Smooth muscle cell (in vitro differentiated cells): ENCODE results near the gene SEMA3F. TPM values are rescaled to one million over a fixed set of nuclear protein-coding genes. Genes with fewer than 3 reads are reported as not detected.

Experiments
- DNase-seq: peaks from one replicate; lab custom pipeline; 2025; ENCODE audit not compliant: unreplicated experiment; lab: John Stamatoyannopoulos, UW
- H2AFZ ChIP-seq: fragments of 200-600 bp; sonication (generic); 2 replicates; pipeline ENCODE4 v1.6.0; 2016; ENCODE audit warnings: antibody characterized with exemption, low read depth, mild to moderate bottlenecking
- H3F3A ChIP-seq: fragments of 200-600 bp; sonication (generic); 2 replicates; pipeline ENCODE4 v1.6.0; 2017; ENCODE audit warnings: antibody characterized with exemption, low read depth
- H3K27ac ChIP-seq: fragments of 200-600 bp; sonication (generic); 2 replicates; pipeline ENCODE4 v1.5.1; 2016; ENCODE audit warnings: low read depth, mild to moderate bottlenecking
- H3K27me3 ChIP-seq: fragments of 200-600 bp; sonication (generic); 2 replicates; pipeline ENCODE4 v1.6.1; 2016; ENCODE audit warnings: low read depth, mild to moderate bottlenecking
- H3K36me3 ChIP-seq: fragments of 200-600 bp; sonication (generic); 2 replicates; pipeline ENCODE4 v1.5.1; 2016; ENCODE audit warnings: low read depth
- H3K4me1 ChIP-seq: fragments of 200-600 bp; sonication (generic); 2 replicates; pipeline ENCODE4 v1.5.1; 2016; ENCODE audit warnings: low read depth
- H3K4me2 ChIP-seq: fragments of 200-600 bp; sonication (generic); 2 replicates; pipeline ENCODE4 v1.6.0; 2016; ENCODE audit warnings: mild to moderate bottlenecking
- H3K4me3 ChIP-seq: fragments of 200-600 bp; sonication (generic); 2 replicates; pipeline ENCODE4 v1.5.1; 2016; ENCODE audit warnings: mild to moderate bottlenecking
- H3K79me2 ChIP-seq: fragments of 200-600 bp; sonication (generic); 2 replicates; pipeline ENCODE4 v1.6.0; 2016; ENCODE audit warnings: low read depth, mild to moderate bottlenecking
- H3K9ac ChIP-seq: fragments of 200-600 bp; sonication (generic); 2 replicates; pipeline ENCODE4 v1.6.0; 2016; ENCODE audit warnings: low read depth
- H3K9me3 ChIP-seq: fragments of 200-600 bp; sonication (generic); replicated peaks from 2 replicates; pipeline ENCODE4 v1.5.1; 2016; ENCODE audit warnings: low read depth
- H4K20me1 ChIP-seq: fragments of 200-600 bp; sonication (generic); 2 replicates; pipeline ENCODE4 v1.6.0; 2016; ENCODE audit warnings: low read depth
- CTCF ChIP-seq: fragments of 200-600 bp; sonication (generic); IDR thresholded peaks from 2 replicates; pipeline ENCODE4 v1.5.1; 2017; ENCODE audit warnings: borderline replicate concordance, mild to moderate bottlenecking, antibody characterized with exemption; ENCODE audit not compliant: insufficient read depth, poor library complexity, severe bottlenecking
- WGBS: methylation state at CpG from one replicate; pipeline ENCODE4 v1.1.7; 2016; ENCODE audit warnings: low lambda C conversion rate; 5-methylcytosine and 5-hydroxymethylcytosine counted together
- polyA plus RNA-seq: library from polyadenylated mRNA; unstranded; fragments of >200 nt; fragmentation: Nextera tagmentation; extraction: Ambion mirVana; gene quantifications from 2 replicates; pipeline ENCODE4 v1.2.1, GENCODE V29; 2016
- total RNA-seq: library from RNA; depleted of rRNA; stranded (reverse); fragments of >200 nt; gene quantifications from 2 replicates; pipeline ENCODE4 v1.2.3, GENCODE V29; 2014

SEMA3F gene
- total and polyA plus RNA-seq, 2 experiments from 2014 or later = 9.2 to 16.9 TPM

GRCh38 chr3:50217681-50218080 is 62.6 kb downstream of the SEMA3F start:
- Histone ChIP-seq H3K27me3 (no peaks in the 10 kb centered on the region), H3K4me2 (no peak overlapping the region), H3K79me2 (no peaks in the 10 kb centered on the region), H3K27ac (no peak overlapping the region), H3K9ac (no peak overlapping the region), H3F3A (no peaks in the 10 kb centered on the region), H3K4me3 (no peak overlapping the region), H3K36me3 (no peaks in the 10 kb centered on the region), H2AFZ (no peak overlapping the region), H3K9me3 (no peaks in the 10 kb centered on the region), H3K4me1 (no peaks in the 10 kb centered on the region), H4K20me1 (no peaks in the 10 kb centered on the region)
- no peak for TF ChIP-seq CTCF
- 82% methylated on average over 10 of the region's 10 CpGs for WGBS
- no peak for DNase-seq

- TF ChIP-seq CTCF = no peak
- no peak for DNase-seq
- H4K20me1 ChIP-seq = no peaks in the 10 kb centered on the region
- no peaks in the 10 kb centered on the region for H3K9me3 ChIP-seq
- no peaks in the 10 kb centered on the region for H3K4me1 ChIP-seq
- no peaks in the 10 kb centered on the region for H3K27me3 ChIP-seq
- H3K36me3 ChIP-seq = no peaks in the 10 kb centered on the region
- 94% methylated on average over 17 of the region's 17 CpGs for WGBS
- no peak overlapping the region for H3K27ac ChIP-seq
- H3K79me2 ChIP-seq = no peaks in the 10 kb centered on the region
- H2AFZ ChIP-seq = no peak overlapping the region
- no peak overlapping the region for H3K9ac ChIP-seq
- H3K4me3 ChIP-seq = no peak overlapping the region
- no peak overlapping the region for H3K4me2 ChIP-seq
- H3F3A ChIP-seq = no peaks in the 10 kb centered on the region
Observed at GRCh38 chr3:50218448-50218847, 63.3 kb downstream of the SEMA3F start.

GRCh38 chr3:50219285-50219684 is 64.2 kb downstream of the SEMA3F start:
- WGBS = 93% methylated on average over 5 of the region's 5 CpGs
- H2AFZ ChIP-seq = no peak overlapping the region
- no peaks in the 10 kb centered on the region for H3F3A ChIP-seq
- H3K4me3 ChIP-seq = no peak overlapping the region
- TF ChIP-seq CTCF = no peak
- no peaks in the 10 kb centered on the region for H3K36me3 ChIP-seq
- no peak overlapping the region for H3K27ac ChIP-seq
- H3K4me1 ChIP-seq = no peaks in the 10 kb centered on the region
- H4K20me1 ChIP-seq = no peaks in the 10 kb centered on the region
- no peaks in the 10 kb centered on the region for H3K79me2 ChIP-seq
- no peak overlapping the region for H3K9ac ChIP-seq
- no peak overlapping the region for H3K4me2 ChIP-seq
- H3K9me3 ChIP-seq = no peaks in the 10 kb centered on the region
- DNase-seq = no peak
- H3K27me3 ChIP-seq = no peaks in the 10 kb centered on the region

GRCh38 chr3:50220109-50220508 is 65.0 kb downstream of the SEMA3F start:
- no peak overlapping the region for H3K9ac ChIP-seq
- no peak overlapping the region for H3K4me2 ChIP-seq
- no peaks in the 10 kb centered on the region for H3K9me3 ChIP-seq
- 89% methylated on average over 6 of the region's 6 CpGs for WGBS
- no peaks in the 10 kb centered on the region for H3K79me2 ChIP-seq
- H3K27ac ChIP-seq = no peak overlapping the region
- no peak for TF ChIP-seq CTCF
- H2AFZ ChIP-seq = no peak overlapping the region
- no peak for DNase-seq
- H3K4me1 ChIP-seq = no peaks in the 10 kb centered on the region
- H4K20me1 ChIP-seq = no peaks in the 10 kb centered on the region
- H3K4me3 ChIP-seq = no peak overlapping the region
- no peaks in the 10 kb centered on the region for H3K36me3 ChIP-seq
- H3F3A ChIP-seq = no peaks in the 10 kb centered on the region
- H3K27me3 ChIP-seq = no peaks in the 10 kb centered on the region
